Measurements from ENCODE around the gene MRNIP.

Gene MRNIP

DNA sequence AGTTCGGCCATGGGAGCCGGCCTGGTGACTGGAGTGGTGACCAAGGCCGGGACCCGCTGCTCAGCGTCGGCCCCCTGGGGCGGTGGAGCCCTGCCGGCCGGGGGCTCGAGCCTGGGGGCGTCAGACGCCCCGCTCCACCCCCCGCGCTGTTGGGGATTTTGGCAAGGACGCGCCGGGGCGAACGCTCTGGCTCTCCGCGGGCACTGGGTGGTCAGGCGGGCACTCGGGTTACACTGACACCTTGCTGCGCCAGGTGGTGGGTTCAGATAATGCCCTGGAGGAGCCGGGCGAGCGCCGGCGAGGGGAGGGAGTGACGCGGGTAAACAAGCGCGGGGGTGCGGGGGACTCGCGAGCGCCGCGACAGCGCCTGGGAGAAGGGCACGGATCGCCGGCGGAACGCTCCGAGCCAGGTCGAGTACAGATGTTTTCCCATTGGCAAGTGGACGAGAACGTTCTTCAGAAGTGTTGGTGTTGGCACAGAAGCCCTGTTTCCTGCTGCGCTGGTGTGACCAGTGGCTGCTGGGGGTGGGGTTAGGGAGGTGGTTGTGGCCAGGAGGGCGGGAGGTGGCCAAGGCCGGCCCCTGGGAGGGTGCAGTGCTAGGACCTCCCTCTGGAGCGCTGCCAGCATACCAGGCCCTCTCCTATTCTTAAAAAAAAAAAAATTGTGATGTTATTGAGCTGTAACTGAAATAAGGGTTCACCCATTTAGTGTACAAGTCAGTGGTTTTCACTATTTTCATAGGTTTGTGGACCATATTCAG lies 37.1 kb downstream of the MRNIP start:
- peak; percentile 93 for DNase-seq (ENCODE audit: low spot score)

DNA sequence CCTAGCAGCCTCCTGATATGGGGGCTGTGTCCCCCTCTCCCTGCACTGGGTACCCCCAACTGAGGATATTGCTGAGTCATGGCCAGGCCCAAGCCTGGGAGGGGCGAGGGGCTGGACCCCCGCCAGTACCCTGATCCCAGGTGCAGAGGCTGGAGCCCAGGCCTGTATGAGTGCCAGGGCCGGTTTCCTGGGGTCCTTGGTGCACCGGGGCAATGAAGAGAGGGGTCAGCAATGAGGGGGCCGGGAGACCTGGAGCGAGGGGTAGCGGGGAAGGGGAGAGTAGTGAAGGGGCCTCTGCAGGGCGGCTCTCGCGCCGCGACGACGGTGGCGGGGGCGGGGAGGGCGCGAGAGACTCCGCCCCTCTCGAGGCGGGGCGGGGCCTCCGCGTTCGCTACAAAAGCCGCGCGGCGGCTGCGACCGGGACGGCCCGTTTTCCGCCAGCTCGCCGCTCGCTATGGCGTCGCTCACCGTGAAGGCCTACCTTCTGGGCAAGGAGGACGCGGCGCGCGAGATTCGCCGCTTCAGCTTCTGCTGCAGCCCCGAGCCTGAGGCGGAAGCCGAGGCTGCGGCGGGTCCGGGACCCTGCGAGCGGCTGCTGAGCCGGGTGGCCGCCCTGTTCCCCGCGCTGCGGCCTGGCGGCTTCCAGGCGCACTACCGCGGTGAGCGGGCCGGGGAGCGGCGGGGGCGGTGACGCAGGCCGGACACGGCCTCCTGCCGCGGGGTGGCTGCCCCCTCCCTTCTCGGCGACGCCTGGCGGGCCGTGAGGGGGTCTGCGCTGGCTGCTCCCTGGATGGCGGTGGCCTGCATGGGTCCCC lies 37.9 kb downstream of the MRNIP start, which contains the start of gene SQSTM1:
SQSTM1 (plus strand) TSS at position 423 of the 815 bp plus-strand sequence; CDS start at position 455, 32 bp downstream.
- DNase-seq (ENCODE audit: low spot score) = peak; percentile 85

DNA sequence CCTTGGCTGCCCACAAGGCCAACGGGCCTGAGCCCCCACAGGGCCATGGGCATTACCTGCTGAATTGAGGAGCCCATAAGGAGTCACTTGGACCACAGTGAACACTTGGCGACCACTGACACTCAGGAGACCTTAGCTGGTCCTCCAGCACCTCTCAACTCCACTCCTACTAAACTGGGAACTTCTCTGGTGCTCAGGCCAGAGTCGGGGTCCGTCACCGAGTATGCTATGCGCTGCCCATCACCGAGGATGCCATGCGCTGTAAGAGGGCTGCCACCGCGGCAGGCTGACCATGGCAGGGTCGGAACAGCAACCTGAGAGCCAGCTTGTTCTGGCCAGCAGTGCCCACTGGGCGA lies 38.5 kb downstream of the MRNIP start:
- DNase-seq (ENCODE audit: low spot score) = no peak

DNA sequence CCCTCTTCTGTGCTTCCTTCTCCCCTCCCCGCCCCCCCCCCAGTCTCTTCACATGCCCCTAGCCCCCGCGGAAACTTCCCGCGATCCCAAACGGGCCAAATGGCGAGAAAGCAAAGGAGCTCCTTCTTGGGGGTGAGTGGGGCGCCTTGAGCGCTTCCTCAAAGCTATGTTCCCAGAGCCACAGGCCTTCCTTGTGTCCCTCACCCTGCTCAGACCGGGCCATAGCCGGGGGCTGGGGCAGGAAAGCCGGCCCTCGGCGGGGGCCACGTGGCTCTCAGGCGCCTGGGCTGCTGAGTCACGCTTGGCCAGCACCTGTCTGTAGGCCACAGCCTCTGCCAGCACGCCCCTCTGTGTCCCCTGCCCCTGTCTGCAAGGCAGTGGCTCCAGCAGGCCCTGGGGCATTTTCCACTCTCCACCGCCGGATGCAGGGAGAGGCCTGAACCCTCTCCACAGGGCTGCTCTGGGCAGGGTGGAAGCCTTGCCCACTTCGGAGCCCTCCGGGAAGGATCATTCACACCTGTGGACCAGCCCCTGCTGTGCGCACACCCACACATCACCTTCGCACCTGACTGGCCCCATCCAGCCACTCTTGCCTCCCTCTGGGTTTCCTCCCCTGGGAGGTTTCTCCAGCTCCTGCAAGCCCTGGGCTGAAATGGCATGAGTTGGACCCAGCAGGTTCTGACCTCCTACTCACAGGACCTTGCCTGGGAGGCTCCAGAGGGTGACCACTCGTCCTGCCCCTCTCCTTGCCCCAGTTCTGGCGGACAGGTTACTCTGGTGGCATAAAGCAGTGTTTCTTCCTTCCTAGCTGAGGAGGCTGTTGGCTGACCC lies 39.1 kb downstream of the MRNIP start:
- peak; percentile 75 for DNase-seq (ENCODE audit: low spot score)

DNA sequence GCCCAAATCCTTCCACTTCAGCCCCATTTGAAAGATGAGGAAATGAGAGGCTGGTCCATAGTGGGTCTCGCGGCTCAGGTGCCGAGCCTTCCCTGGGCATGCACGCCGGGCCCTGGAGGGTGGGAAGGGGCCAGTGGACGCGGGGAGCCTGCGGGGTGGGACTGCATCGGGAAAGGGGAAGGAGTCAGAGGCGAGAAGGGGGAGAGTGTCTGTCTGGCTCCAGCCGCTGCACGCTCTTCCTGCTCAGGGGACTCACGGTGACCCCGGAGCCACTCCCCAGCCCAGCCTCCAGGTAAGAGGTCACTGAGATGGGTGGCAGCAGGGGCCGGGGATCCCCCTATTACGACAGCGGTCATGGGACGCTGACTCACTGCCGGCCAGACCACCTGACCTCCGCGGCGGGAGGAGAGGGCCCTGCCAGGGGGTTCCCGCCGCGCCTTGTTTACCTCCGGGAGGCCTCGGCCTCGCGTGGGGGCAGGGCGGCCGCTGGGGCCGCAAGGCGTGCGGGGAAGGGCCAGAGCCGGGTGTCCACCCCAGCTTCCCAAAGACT lies 39.8 kb downstream of the MRNIP start:
- DNase-seq (ENCODE audit: low spot score) = peak; percentile 95

DNA sequence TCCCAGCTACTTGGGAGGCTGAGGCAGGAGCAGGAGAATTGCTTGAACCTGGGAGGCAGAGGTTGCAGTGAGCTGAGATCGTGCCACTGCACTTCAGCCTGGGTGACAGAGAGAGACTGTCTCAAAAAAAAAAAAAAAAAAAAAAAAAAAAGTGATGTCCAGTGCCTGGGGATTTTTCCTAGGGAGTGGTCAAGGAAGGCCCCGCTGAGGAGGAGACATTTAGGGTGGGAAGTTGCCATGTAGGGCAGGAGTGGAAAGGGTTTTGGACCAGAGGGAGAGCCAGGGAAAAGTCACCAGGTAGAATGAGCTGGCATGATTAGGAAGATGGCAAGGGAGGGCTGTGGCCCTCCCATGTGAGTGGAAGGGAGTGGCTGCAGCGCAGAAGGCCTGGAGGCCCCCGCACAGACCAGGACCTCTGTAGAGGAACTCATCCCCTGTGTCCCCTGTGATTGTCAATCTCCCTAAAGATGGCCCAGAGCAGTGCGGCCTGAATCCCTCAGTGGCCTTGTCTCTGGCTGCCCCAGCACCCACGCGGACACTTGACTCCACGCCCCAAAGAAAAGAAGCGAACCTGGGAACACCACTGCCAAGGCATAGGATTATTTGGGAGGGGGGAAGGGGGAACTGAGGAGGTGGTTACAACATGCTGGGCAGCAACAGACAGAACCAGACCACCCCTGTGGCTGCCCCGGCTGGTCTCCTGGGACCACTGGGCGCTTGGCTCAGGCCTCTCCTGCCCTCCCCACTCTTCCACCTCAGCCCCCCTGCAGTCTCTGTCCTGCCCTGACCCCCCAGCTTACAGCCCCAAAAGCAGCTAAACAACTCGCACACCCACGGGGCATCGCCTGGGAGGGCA lies 40.5 kb downstream of the MRNIP start:
- DNase-seq (ENCODE audit: low spot score) = peak; percentile 40

DNA sequence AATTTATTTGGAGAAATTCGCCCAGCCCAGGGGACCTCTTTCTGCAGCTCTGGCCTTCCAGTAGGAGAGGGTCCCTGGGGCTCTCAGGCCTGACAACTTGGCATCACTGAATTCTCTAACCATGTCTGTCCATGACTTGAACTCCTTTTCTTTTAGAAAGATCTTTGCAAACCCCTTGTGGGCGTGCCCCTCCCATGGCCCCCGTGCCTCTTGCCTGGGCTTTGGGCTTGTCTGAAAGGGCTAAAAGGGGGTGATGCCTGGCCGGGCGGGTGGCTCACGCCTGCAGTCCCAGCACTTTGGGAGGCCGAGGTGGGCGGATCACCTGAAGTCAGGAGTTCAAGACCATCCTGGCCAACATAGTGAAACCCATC lies 41.2 kb downstream of the MRNIP start:
- DNase-seq (ENCODE audit: low spot score) = no peak

DNA sequence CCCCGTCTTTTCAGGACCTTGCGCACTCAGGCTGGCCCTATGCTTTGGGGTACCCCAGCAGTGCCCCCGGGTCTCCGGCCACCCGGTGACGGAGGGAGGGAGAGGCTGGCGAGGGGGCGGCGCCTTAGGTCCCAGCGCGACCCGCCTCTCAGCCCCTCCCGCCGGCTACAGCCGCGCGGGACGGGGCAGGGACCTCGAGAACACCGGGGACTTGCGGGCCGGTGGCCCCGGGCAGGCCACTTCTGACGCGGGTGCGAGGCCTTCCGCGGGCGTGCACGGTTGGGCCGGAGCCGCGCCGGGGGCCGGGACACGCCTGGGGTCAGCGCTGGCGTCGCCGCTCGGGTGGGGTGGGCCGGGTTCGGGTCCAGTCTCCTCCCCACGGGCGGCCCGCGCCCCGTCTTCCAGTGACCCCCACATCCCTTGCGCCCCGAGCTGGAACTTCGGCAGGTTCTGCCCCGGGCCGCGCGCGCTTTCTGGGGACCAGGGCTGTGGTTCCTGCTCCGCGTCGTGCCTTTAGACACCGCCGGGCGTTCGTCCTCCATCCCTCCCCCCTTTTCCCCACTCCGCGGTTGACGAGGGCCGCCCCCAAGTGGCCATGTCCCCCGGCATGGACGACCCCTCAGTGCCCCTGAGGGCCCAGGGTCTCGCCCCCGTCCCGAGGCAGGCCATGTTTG lies 41.7 kb downstream of the MRNIP start:
- DNase-seq (ENCODE audit: low spot score) = no peak

DNA sequence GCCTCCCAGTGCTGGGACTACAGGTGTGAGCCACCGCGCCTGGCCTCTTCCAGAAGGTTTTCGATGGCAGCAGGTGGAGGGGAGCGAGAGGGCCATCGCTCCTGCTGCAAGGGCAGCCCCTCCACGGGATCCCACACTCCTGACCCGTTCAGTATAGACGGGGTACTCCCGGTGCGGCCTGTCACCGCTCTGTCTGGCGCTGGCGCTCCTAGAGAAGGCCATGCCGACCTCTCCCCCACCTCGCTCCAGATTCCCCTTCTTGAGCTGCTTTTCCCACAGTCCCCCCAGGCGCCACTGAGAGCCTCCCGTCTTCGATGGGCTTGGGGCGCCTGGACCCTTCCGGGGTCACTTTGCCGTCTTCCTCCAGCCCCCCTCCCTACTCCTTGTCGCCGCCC lies 42.2 kb downstream of the MRNIP start:
- DNase-seq (ENCODE audit: low spot score) = no peak

DNA sequence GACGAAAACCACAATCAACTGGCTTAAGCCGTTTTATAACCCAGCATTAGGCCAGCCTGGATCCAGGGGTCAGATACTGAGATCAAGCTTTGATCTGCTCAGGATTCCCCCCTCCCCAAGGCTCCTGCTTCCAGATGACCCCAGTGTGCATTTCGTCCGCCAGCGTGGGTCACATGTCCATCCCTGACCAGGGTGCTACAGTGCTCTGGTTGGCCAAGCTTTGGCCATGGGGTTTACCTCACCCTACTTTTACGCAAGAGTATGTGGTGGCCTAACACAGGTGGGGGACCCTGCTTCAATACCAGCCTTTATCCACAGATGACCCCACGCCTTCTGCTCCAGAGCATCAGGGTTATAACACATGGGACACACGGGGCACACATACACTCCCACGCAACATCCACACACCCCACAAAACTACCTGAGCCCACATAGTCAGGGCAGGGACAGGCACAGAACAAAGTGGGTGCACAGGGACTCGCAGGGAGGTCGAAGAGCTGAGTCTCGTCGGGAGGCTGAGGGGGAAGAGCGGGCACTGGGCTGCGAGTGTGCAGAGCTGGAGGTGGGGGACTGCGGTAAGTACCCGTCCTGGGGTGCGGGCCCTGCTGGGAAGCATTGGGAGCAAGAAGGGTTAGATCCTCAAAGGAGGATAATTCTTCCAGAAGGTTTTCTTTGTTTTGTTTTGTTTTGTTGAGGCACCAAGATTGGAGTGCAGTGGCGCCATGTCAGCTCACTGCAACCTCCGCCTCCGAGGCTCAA lies 42.9 kb downstream of the MRNIP start:
- no peak for DNase-seq (ENCODE audit: low spot score)

DNA sequence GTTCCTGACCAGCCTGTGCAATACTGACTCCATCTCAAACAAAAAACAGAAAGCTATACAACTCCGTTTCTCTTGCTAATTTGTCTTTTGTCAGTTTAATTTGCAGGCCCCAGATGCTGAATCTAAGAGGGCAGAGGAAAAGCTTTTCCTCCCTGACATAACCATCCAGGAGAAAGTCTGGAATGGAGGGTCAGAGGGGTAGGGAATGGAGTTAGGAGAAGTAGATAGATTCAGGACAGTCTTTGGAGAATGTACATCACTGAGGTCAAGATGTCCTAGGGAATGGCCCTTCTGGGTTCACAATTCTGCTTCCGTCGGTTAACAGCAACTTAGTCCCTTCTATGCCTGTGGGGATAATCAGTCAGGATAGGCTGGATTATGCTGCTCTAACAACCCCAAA lies 44.5 kb downstream of the MRNIP start:
- DNase-seq (ENCODE audit: low spot score) = no peak

DNA sequence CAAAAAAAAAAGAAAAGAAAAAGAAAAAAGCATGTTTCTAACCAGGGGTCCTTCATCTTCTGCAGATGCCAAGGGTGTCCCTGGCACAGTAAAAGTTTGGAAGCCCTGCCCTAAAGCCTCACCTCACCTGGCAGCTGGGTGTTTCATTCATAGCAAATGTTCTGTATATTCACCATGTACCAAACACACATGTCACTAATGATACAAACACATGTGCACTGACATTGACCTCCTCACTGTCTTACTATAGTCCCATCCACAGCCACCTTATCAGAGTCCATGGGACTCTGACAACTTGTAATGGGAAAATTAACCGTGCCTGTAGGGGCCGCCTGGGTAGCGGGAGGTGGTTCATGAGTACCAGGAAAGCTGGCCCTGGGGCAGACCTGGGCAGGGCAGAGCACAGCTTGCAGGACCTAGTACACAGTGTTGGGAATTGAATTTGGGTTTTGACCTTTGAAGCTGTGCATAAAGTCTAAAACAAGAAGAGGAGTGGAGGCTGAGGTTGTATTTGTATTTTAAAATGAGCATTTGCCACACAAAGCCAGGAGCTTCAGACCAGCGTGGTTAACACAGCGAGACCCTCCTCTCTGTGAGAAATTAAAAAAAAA lies 45.5 kb downstream of the MRNIP start:
- DNase-seq (ENCODE audit: low spot score) = no peak

DNA sequence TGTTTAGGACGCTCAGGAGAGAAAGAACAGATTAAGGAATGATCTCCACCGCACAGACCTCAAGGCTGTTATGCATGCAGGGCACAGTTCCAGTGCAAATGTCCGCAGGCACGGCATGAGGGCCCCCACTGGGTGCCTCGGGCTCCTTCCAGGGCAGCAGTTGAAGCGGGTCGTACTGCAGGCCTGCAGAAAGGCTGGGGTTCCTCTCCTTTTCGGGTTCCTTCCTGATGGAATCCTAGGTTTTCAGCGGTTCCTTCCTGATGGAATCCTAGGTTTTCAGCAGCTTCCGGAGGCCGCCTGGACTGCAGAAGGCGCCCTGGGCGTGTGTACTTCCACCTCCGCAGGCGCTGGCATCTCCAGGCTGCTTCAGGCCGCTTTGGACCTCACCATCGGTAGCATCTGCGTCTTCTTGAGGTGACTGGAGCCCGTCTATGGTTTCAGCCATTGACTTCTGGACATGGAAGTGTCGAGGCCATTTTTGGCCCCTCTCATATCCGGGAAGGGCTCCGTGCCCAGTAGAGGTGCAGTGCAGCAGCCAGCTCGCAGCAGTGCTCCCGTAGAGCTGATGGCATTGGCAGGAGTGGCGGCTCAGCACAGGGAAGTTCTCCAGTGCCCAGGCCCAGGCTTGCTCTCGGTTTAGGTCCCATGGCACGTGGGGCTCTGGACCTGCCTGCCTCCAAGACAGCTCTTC lies 46.3 kb downstream of the MRNIP start:
- DNase-seq (ENCODE audit: low spot score) = no peak

DNA sequence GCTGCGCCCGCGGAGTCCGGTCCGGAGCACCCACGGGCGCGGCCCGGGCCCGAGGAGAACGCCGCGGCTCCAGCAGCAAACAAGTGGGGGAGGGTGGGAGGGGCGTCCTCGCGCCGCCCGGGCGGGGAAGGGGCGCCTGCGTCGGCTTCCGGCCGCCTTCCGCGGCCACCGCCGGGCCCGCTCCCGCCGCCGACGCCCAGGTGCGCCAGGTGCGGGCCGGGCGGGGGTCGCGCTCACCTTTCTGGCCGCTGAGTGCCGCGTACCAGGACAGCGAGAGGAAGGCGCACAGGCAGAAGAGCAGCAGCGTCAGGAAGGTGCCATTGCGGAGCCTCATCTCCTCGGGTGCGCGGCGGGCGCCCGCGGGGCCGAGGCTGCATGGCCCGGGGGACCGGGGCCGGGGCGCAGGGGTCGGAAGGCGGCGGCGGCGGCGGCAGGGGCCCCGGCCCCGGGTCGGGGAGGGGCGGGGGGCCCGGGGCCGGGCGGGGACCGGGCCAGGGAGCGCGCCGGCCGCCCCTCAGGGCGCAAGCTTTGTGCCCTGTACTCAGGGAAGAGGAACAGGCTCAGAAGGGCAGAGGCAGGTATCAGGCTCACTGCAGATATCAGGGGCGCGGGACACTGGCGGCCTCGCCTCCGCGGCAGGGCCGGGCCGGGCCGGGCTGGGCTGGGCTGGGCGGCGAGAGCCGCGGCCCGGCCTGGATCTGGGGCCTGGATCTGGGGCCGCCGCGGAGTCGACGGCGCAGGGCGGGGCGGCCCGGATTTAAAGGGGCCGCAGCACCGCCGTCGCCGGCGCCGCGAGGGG lies 52.2 kb downstream of the MRNIP start, which contains the start of gene MGAT4B:
MGAT4B (minus strand) TSS at position 617 of the 799 bp plus-strand sequence; CDS start at position 334, 283 bp downstream.
- peak; percentile 69 for DNase-seq (ENCODE audit: low spot score)

DNA sequence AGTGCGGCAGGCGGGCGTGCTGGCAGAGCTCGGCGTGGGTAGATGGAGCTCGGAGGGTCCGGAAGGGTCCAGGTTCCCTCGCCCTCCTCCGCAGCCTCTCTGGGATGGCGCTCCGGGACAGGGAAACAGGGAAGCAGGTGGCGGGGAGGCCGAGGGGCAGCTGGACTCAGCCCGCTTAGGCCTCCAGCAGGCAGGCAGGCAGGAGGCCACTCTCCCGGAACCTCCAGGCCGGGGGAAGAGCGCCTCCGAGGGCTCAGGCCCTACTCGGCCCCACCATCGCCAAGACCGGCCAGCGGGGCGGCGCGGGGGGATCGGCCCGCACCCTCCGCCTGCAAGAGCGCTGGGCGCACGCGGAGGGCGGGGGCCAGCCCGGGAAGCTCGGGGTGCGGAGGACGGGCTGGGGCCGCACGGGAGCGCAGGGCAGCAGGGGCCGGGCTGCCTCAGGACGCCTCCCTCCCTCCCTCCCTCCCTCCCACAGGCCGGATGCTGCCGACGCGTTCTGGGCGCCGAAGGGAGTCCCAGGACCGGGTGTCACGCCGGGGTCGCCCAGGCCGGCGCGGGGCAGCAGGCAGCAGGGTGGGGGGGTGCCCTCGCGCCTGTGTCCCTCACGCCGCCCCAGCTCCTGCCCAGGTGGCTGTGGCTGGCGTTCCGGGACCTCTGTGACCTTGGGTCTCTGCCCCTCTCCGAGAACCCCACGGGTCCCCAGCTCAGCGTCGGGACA lies 52.9 kb downstream of the MRNIP start:
- no peak for DNase-seq (ENCODE audit: low spot score)

DNA sequence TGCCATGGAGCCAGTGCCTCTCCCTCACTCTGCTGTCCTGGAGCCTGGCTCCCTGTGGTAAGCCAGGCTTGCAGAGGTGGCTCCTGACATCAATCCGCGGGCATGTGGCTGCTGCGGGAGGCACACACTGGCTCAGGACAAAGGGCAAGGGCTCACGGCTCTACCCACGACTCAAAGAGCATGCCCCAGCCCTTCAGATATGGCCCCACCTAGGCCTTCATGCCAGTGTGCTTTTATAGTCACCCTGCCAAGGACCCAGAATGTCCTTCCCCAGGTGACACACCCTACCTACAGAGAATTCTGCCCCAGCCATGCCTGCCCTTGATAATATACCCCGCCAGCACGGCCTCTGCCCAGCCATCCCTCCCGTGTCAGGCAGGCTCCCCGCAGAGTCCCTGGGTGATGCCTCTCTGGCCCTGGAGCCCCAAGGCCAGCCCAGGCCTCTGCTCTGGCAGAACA lies 53.5 kb downstream of the MRNIP start:
- DNase-seq (ENCODE audit: low spot score) = no peak

DNA sequence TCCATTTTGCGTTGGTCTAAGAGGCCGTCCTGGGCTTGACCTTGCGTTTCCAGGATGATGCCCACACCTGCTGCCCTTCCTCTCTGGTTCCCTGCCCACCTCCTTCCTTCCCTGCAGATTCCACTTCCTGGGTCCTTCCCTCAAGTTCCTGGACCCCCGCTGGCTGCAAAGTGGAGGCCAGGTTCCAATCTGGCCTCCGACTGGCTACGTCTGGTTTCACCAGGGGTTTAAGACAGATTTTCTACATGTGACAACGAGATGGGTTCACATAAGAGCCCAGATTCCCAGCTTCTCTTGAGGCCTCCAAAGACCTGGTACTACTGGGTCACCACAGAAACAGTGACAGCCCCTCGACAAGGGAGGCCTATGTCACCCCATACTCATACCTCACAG lies 54.1 kb downstream of the MRNIP start:
- DNase-seq (ENCODE audit: low spot score) = no peak
